HepG2 (cell line): Measurements from ENCODE around the gene NEU4. TPM values are rescaled to one million over a fixed set of nuclear protein-coding genes. Genes with fewer than 3 reads are reported as not detected.

Experiments
- BORCS8-MEF2B ChIP-seq: sonication (generic); formaldehyde crosslinking; IDR thresholded peaks from 2 replicates; pipeline ENCODE4 v1.8.0; 2022; ENCODE audit warnings: mild to moderate bottlenecking, missing genetic modification reagents
- DNMT1 ChIP-seq: sonication (generic); formaldehyde crosslinking; IDR thresholded peaks from 2 replicates; pipeline ENCODE4 v1.5.1; 2020; ENCODE audit warnings: mild to moderate bottlenecking, missing genetic modification reagents
- ELF4 ChIP-seq: sonication (generic); formaldehyde crosslinking; IDR thresholded peaks from 2 replicates; pipeline ENCODE4 v1.5.0; 2020; ENCODE audit warnings: missing genetic modification reagents, mild to moderate bottlenecking, moderate library complexity, borderline replicate concordance
- FOXJ3 ChIP-seq: sonication (generic); formaldehyde crosslinking; IDR thresholded peaks from 2 replicates; pipeline ENCODE4 v1.4.0; 2020; ENCODE audit warnings: missing genetic modification reagents, mild to moderate bottlenecking, borderline replicate concordance
- MEIS1 ChIP-seq: sonication (generic); formaldehyde crosslinking; IDR thresholded peaks from 2 replicates; pipeline ENCODE4 v1.9.0; 2021; ENCODE audit warnings: mild to moderate bottlenecking, missing genetic modification reagents, moderate library complexity, borderline replicate concordance
- MTF1 ChIP-seq: sonication (generic); formaldehyde crosslinking; IDR thresholded peaks from 2 replicates; pipeline ENCODE4 v1.5.0; 2020; ENCODE audit warnings: missing genetic modification reagents
- NAIF1 ChIP-seq: sonication (generic); formaldehyde crosslinking; IDR thresholded peaks from 2 replicates; pipeline ENCODE4 v1.5.0; 2020; ENCODE audit warnings: mild to moderate bottlenecking, missing genetic modification reagents, borderline replicate concordance
- SMAD9 ChIP-seq: sonication (generic); formaldehyde crosslinking; IDR thresholded peaks from 2 replicates; pipeline ENCODE4 v1.5.1; 2020; ENCODE audit warnings: mild to moderate bottlenecking, missing genetic modification reagents
- SOX13 ChIP-seq, 3 experiments: fragments of 450-650 bp in 1 of 3; sonication (generic) in 1 of 3; formaldehyde crosslinking in 1 of 3; IDR thresholded peaks in 2 of 3; conservative IDR thresholded peaks in 1 of 3; 2 replicates each; pipeline versions ENCODE4 v1.5.0 to v1.6.1; 2016 to 2020; ENCODE audit warnings: antibody characterized with exemption in 1 of 3, mild to moderate bottlenecking in 1 of 3, missing compliant biosample characterization in 1 of 3, missing genetic modification reagents in 1 of 3, moderate library complexity in 1 of 3
- TEAD3 ChIP-seq: optimal IDR thresholded peaks from 2 replicates; pipeline ENCODE3; 2016; ENCODE audit warnings: borderline replicate concordance
- ZBTB1 ChIP-seq: sonication (generic); formaldehyde crosslinking; IDR thresholded peaks from 2 replicates; pipeline ENCODE4 v1.4.0; 2020; ENCODE audit warnings: missing genetic modification reagents, borderline replicate concordance
- ZNF264 ChIP-seq: sonication (generic); formaldehyde crosslinking; IDR thresholded peaks from 2 replicates; pipeline ENCODE4 v1.4.0; 2020; ENCODE audit warnings: missing genetic modification reagents
- ZNF337 ChIP-seq: sonication (generic); formaldehyde crosslinking; IDR thresholded peaks from 2 replicates; pipeline ENCODE4 v1.5.1; 2020; ENCODE audit warnings: missing genetic modification reagents, low read depth, mild to moderate bottlenecking, borderline replicate concordance
- ZNF33A ChIP-seq: sonication (generic); formaldehyde crosslinking; IDR thresholded peaks from 2 replicates; pipeline ENCODE4 v1.5.1; 2020; ENCODE audit warnings: missing genetic modification reagents, mild to moderate bottlenecking, moderate library complexity, borderline replicate concordance
- ZNF678 ChIP-seq: sonication (generic); formaldehyde crosslinking; IDR thresholded peaks from 2 replicates; pipeline ENCODE4 v1.4.0; 2020; ENCODE audit warnings: mild to moderate bottlenecking, missing genetic modification reagents
- polyA plus RNA-seq, 8 experiments: library from polyadenylated mRNA; depleted of rRNA in 3 of 8; stranded (reverse) in 7 of 8; unstranded in 1 of 8; fragments of >200 nt; fragmentation: Illumina TruSeq in 4 of 8; extraction: Trizol in 4 of 8; gene quantifications; 2 replicates each; pipeline versions ENCODE4 v1.2.1 to v1.2.3, GENCODE V29; 2011 to 2016; ENCODE audit warnings: low read depth in 4 of 8, missing spikeins in 1 of 8, mixed read lengths in 1 of 8; ENCODE audit not compliant: insufficient read depth in 1 of 8
- total RNA-seq, 5 experiments: library from RNA; depleted of rRNA; stranded (reverse); fragments of >200 nt; fragmentation: Illumina TruSeq; extraction: Trizol; gene quantifications; 2 replicates each; pipeline ENCODE4 v1.2.3, GENCODE V29; 2016; ENCODE audit warnings: low read depth in 1 of 5
- TF ChIP-seq, protein P1 (sequence below): sonication (generic); formaldehyde crosslinking; IDR thresholded peaks from 2 replicates; pipeline ENCODE4 v1.8.0; 2022; ENCODE audit warnings: missing genetic modification reagents, mild to moderate bottlenecking, inconsistent platforms, borderline replicate concordance
- TF ChIP-seq, protein P2 (sequence below): IDR thresholded peaks from 2 replicates; pipeline ENCODE4 v1.6.1; 2016; ENCODE audit warnings: missing biosample characterization, missing genetic modification reagents, low read depth
- TF ChIP-seq, protein P3 (sequence below): sonication (generic); formaldehyde crosslinking; IDR thresholded peaks from 2 replicates; pipeline ENCODE4 v1.4.0; 2020; ENCODE audit warnings: missing genetic modification reagents
- TF ChIP-seq, protein P4 (sequence below): IDR thresholded peaks from 2 replicates; pipeline ENCODE4 v1.6.1; 2016; ENCODE audit warnings: missing genetic modification reagents, missing compliant biosample characterization
- TF ChIP-seq, protein P5 (sequence below): sonication (generic); formaldehyde crosslinking; IDR thresholded peaks from 2 replicates; pipeline ENCODE4 v1.5.0; 2020; ENCODE audit warnings: missing genetic modification reagents
- TF ChIP-seq, protein P6 (sequence below): sonication (generic); formaldehyde crosslinking; IDR thresholded peaks from 2 replicates; pipeline ENCODE4 v1.5.1; 2020; ENCODE audit warnings: missing genetic modification reagents, mild to moderate bottlenecking, borderline replicate concordance

Gene NEU4
- total and polyA plus RNA-seq, 2 of the 13 experiments (the other 11 are each of a cell fraction or from before 2014, with no cell fraction given) = 53.5 to 107 TPM

DNA sequence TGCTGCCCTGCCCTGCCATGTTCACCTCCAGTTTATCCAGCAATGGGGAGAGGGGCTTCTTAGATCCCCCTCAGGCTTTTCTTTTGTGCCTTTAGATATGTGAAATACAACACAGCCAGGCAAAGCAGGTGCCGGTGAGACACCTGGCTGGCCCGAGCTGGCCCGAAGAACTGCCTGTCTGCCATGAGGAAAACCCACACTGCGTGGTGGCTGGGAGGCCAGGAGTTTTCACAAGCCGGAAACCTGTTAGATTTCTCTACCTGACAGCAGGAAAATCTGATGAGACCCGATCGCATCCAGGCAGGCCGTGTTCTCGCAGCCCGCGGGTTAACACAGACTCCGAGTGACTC is 38.1 kb upstream of the NEU4 start (continued):
- TF ChIP-seq, protein P1, sequence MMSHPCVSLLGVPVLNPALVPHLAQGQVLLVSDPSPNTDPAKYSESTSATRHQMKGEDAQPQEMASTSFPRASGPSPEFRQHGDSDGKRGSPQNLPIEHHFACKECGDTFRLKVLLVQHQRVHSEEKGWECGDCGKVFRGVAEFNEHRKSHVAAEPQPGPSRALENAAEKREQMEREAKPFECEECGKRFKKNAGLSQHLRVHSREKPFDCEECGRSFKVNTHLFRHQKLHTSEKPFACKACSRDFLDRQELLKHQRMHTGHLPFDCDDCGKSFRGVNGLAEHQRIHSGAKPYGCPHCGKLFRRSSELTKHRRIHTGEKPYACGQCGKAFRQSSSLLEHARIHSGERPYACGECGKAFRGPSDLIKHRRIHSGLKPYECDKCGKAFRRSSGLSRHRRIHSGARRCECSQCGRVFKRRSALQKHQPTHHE (CRISPR knock-in tag) = no peak; the same call in 1 of the 2 replicates
- TF ChIP-seq ZNF337 = peak; percentile 61; the same call in 1 of the 2 replicates
- TF ChIP-seq ZNF678 (CRISPR knock-in tag) = no peak
- TF ChIP-seq, protein P2, sequence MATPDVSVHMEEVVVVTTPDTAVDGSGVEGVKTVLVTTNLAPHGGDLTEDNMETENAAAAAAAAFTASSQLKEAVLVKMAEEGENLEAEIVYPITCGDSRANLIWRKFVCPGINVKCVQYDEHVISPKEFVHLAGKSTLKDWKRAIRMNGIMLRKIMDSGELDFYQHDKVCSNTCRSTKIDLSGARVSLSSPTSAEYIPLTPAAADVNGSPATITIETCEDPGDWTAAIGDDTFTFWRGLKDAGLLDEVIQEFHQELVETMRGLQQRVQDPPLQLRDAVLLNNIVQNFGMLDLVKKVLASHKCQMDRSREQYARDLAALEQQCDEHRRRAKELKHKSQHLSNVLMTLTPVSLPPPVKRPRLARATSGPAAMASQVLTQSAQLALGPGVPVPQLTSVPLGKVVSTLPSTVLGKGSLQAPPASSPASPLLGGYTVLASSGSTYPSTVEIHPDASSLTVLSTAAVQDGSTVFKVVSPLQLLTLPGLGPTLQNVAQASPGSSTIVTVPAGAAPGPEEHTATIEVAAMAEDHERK (CRISPR knock-in tag) = no peak
- no peak for TF ChIP-seq ZBTB1 (CRISPR knock-in tag)
- no peak for TF ChIP-seq DNMT1 (CRISPR knock-in tag)
- TF ChIP-seq MEIS1 (CRISPR knock-in tag) = no peak
- TF ChIP-seq, protein P3, sequence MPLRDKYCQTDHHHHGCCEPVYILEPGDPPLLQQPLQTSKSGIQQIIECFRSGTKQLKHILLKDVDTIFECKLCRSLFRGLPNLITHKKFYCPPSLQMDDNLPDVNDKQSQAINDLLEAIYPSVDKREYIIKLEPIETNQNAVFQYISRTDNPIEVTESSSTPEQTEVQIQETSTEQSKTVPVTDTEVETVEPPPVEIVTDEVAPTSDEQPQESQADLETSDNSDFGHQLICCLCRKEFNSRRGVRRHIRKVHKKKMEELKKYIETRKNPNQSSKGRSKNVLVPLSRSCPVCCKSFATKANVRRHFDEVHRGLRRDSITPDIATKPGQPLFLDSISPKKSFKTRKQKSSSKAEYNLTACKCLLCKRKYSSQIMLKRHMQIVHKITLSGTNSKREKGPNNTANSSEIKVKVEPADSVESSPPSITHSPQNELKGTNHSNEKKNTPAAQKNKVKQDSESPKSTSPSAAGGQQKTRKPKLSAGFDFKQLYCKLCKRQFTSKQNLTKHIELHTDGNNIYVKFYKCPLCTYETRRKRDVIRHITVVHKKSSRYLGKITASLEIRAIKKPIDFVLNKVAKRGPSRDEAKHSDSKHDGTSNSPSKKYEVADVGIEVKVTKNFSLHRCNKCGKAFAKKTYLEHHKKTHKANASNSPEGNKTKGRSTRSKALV (CRISPR knock-in tag) = peak; percentile 16; the same call in 1 of the 2 replicates
- TF ChIP-seq, protein P4, sequence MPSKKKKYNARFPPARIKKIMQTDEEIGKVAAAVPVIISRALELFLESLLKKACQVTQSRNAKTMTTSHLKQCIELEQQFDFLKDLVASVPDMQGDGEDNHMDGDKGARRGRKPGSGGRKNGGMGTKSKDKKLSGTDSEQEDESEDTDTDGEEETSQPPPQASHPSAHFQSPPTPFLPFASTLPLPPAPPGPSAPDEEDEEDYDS (CRISPR knock-in tag) = no peak
- TF ChIP-seq SMAD9 = no peak
- TF ChIP-seq SOX13 (IDR thresholded peaks at IDR 0.05) = no peak
- no peak for TF ChIP-seq SOX13 (CRISPR knock-in tag; conservative IDR thresholded peaks at IDR 0.05 in 1 of 2, IDR thresholded peaks at IDR 0.05 in 1 of 2)
- peak; percentile 1; the same call in 1 of the 2 replicates for TF ChIP-seq FOXJ3 (CRISPR knock-in tag)
- TF ChIP-seq NAIF1 (CRISPR knock-in tag) = peak; percentile 40
- no peak for TF ChIP-seq ZNF264
- TF ChIP-seq ZNF33A = peak; percentile 88; the same call in 1 of the 2 replicates
- TF ChIP-seq TEAD3 (CRISPR knock-in tag) = no peak
- TF ChIP-seq BORCS8-MEF2B (CRISPR knock-in tag) = no peak
- TF ChIP-seq, protein P5, sequence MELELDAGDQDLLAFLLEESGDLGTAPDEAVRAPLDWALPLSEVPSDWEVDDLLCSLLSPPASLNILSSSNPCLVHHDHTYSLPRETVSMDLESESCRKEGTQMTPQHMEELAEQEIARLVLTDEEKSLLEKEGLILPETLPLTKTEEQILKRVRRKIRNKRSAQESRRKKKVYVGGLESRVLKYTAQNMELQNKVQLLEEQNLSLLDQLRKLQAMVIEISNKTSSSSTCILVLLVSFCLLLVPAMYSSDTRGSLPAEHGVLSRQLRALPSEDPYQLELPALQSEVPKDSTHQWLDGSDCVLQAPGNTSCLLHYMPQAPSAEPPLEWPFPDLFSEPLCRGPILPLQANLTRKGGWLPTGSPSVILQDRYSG (CRISPR knock-in tag) = peak; percentile 21; the same call in 1 of the 2 replicates
- no peak for TF ChIP-seq MTF1
- no peak for TF ChIP-seq ELF4 (CRISPR knock-in tag)
- TF ChIP-seq, protein P6, sequence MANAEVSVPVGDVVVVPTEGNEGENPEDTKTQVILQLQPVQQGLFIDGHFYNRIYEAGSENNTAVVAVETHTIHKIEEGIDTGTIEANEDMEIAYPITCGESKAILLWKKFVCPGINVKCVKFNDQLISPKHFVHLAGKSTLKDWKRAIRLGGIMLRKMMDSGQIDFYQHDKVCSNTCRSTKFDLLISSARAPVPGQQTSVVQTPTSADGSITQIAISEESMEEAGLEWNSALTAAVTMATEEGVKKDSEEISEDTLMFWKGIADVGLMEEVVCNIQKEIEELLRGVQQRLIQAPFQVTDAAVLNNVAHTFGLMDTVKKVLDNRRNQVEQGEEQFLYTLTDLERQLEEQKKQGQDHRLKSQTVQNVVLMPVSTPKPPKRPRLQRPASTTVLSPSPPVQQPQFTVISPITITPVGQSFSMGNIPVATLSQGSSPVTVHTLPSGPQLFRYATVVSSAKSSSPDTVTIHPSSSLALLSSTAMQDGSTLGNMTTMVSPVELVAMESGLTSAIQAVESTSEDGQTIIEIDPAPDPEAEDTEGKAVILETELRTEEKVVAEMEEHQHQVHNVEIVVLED (CRISPR knock-in tag) = 0 out of 2 replicates have a peak, but pooled peaks have one; percentile 14
